GM18526 (cell line): Measurements from ENCODE around the gene DDX53.

Source experiments
- POLR2A ChIP-seq: IDR thresholded peaks from 3 replicates; pipeline ENCODE4 v1.6.1; 2011; ENCODE audit not compliant: insufficient read length; ENCODE audit errors: extremely low read depth

The DDX53 gene

GRCh38 chrX:23012162-23012561 is 12.4 kb downstream of the DDX53 start:
- TF ChIP-seq POLR2A, result no peak

GRCh38 chrX:23012636-23013035 is 12.9 kb downstream of the DDX53 start:
- no peak for TF ChIP-seq POLR2A

- TF ChIP-seq POLR2A, result no peak
Measured at GRCh38 chrX:23013366-23013765, 13.6 kb downstream of the DDX53 start.

GRCh38 chrX:23031600-23031999 is 31.8 kb downstream of the DDX53 start:
- no peak for TF ChIP-seq POLR2A

GRCh38 chrX:23035493-23035892 is 35.7 kb downstream of the DDX53 start:
- no peak for TF ChIP-seq POLR2A

GRCh38 chrX:23046443-23046842 is 46.7 kb downstream of the DDX53 start:
- TF ChIP-seq POLR2A, result no peak

- no peak for TF ChIP-seq POLR2A
Measured at GRCh38 chrX:23048806-23049573, 49.2 kb downstream of the DDX53 start.

GRCh38 chrX:23052324-23052723 is 52.6 kb downstream of the DDX53 start:
- no peak for TF ChIP-seq POLR2A
